SK-N-SH (cell line): ENCODE data around the gene ALKBH8. TPM values are rescaled to one million over a fixed set of nuclear protein-coding genes. Genes with fewer than 3 reads are reported as not detected.
A peak's percentile ranks its signal among the peaks of the same experiment; 100 is the strongest.

Experiments
- CTCF ChIA-PET: fragments of 300-600, 350-600 bp; formaldehyde crosslinking; extraction: SDS; loops from one replicate; lab custom pipeline; 2021; lab: Yijun Ruan, JAX
- POLR2A ChIA-PET: fragments of 350-600 bp; sonication (Branson Sonifier 250); formaldehyde crosslinking; extraction: SDS; loops from one replicate; lab custom pipeline; 2020; ENCODE audit warnings: antibody characterized with exemption, inconsistent platforms; lab: Yijun Ruan, JAX
- DNase-seq: peaks from one replicate; pipeline ENCODE4 v3.0.0; 2012
- H2AFZ ChIP-seq: fragments of 200-600 bp; sonication (generic); 2 replicates; pipeline ENCODE4 v1.8.1; 2016; ENCODE audit warnings: antibody characterized with exemption, mild to moderate bottlenecking, low read depth
- H3F3A ChIP-seq: fragments of 200-600 bp; sonication (generic); replicated peaks from 2 replicates; pipeline ENCODE3; 2016; ENCODE audit warnings: antibody characterized with exemption, mild to moderate bottlenecking; ENCODE audit not compliant: insufficient read depth
- H3K27ac ChIP-seq, 2 experiments: fragments of 200-500 bp in 1 of 2; fragments of 200-600 bp in 1 of 2; sonication (Bioruptor generic) in 1 of 2; sonication (generic), shearing (Covaris generic) in 1 of 2; 2 replicates each; pipeline versions ENCODE4 v1.5.1 to v1.6.1; 2014 to 2016; ENCODE audit warnings: low read depth in 2 of 2, inconsistent platforms in 1 of 2, low read length in 1 of 2, mild to moderate bottlenecking in 1 of 2, mixed read lengths in 1 of 2
- H3K27me3 ChIP-seq: fragments of 200-600 bp; sonication (generic), shearing (Covaris generic); 2 replicates; pipeline ENCODE4 v1.6.1; 2016; ENCODE audit warnings: mixed run types; ENCODE audit not compliant: insufficient read depth
- H3K36me3 ChIP-seq, 2 experiments: fragments of 200-500 bp in 1 of 2; fragments of 200-600 bp in 1 of 2; sonication (Bioruptor generic) in 1 of 2; sonication (generic) in 1 of 2; replicated peaks in 1 of 2; 2 replicates each; pipeline versions ENCODE3 to v1.5.1; 2014 to 2016; ENCODE audit warnings: low read length in 1 of 2, mild to moderate bottlenecking in 1 of 2; ENCODE audit not compliant: insufficient read depth in 2 of 2, control insufficient read depth in 1 of 2
- H3K4me1 ChIP-seq, 2 experiments: fragments of 200-500 bp in 1 of 2; fragments of 200-600 bp in 1 of 2; sonication (Bioruptor generic) in 1 of 2; sonication (generic), shearing (Covaris generic) in 1 of 2; 2 replicates each; pipeline versions ENCODE4 v1.5.1 to v1.6.1; 2014 to 2016; ENCODE audit warnings: low read depth in 1 of 2, low read length in 1 of 2, mixed run types in 1 of 2; ENCODE audit not compliant: insufficient read depth in 2 of 2, control insufficient read depth in 1 of 2
- H3K4me2 ChIP-seq: fragments of 200-600 bp; sonication (generic), shearing (Covaris generic); 2 replicates; pipeline ENCODE4 v1.6.1; 2017; ENCODE audit warnings: mixed run types
- H3K4me3 ChIP-seq, 2 experiments: fragments of 200-500 bp in 1 of 2; fragments of 200-600 bp in 1 of 2; sonication (Bioruptor generic) in 1 of 2; sonication (generic), shearing (Covaris generic) in 1 of 2; 2 replicates each; pipeline versions ENCODE4 v1.5.1 to v1.8.1; 2014 to 2016; ENCODE audit warnings: low read depth in 2 of 2, inconsistent platforms in 1 of 2, low read length in 1 of 2, mild to moderate bottlenecking in 1 of 2, mixed read lengths in 1 of 2, moderate library complexity in 1 of 2
- H3K79me2 ChIP-seq: fragments of 200-600 bp; sonication (generic); 2 replicates; pipeline ENCODE4 v1.8.1; 2017; ENCODE audit warnings: mild to moderate bottlenecking; ENCODE audit not compliant: insufficient read depth
- H3K9ac ChIP-seq: fragments of 200-600 bp; sonication (generic); 2 replicates; pipeline ENCODE4 v1.6.1; 2017; ENCODE audit warnings: mixed run types
- H3K9me2 ChIP-seq: fragments of 200-600 bp; sonication (generic); 2 replicates; pipeline ENCODE4 v1.6.1; 2017; ENCODE audit warnings: mixed run types
- H3K9me3 ChIP-seq: fragments of 200-600 bp; sonication (generic); 2 replicates; pipeline ENCODE4 v1.6.1; 2017; ENCODE audit warnings: mixed run types, mild to moderate bottlenecking, moderate library complexity
- H4K20me1 ChIP-seq: fragments of 200-600 bp; sonication (generic); 2 replicates; pipeline ENCODE4 v1.6.1; 2017; ENCODE audit warnings: mild to moderate bottlenecking, mixed run types; ENCODE audit not compliant: insufficient read depth
- EP300 ChIP-seq, 2 experiments: IDR thresholded peaks; 2 replicates each; pipeline versions ENCODE4 v1.4.0 to v1.6.1; 2012; ENCODE audit warnings: borderline replicate concordance in 1 of 2, low read depth in 1 of 2, low read length in 1 of 2
- FOXJ3 ChIP-seq: sonication (generic); formaldehyde crosslinking; IDR thresholded peaks from 2 replicates; pipeline ENCODE4 v1.5.1; 2020; ENCODE audit warnings: mild to moderate bottlenecking, missing genetic modification reagents
- FOXM1 ChIP-seq: IDR thresholded peaks from 2 replicates; pipeline ENCODE4 v1.4.0; 2012; ENCODE audit warnings: low read depth, mild to moderate bottlenecking
- JUND ChIP-seq: IDR thresholded peaks from 2 replicates; pipeline ENCODE4 v1.4.0; 2012
- MAX ChIP-seq: IDR thresholded peaks from 2 replicates; pipeline ENCODE4 v1.4.0; 2012; ENCODE audit warnings: low read depth
- MXI1 ChIP-seq: IDR thresholded peaks from 2 replicates; pipeline ENCODE4 v1.6.1; 2012; ENCODE audit warnings: mild to moderate bottlenecking, low read depth, low read length, improper control_type of control experiment
- NFIC ChIP-seq: IDR thresholded peaks from 2 replicates; pipeline ENCODE4 v1.4.0; 2012; ENCODE audit warnings: borderline replicate concordance
- PBX3 ChIP-seq: IDR thresholded peaks from 2 replicates; pipeline ENCODE4; 2012
- RXRA ChIP-seq: IDR thresholded peaks from 2 replicates; pipeline ENCODE4 v1.4.0; 2012; ENCODE audit warnings: low read depth, mild to moderate bottlenecking, borderline replicate concordance
- TAF1 ChIP-seq: IDR thresholded peaks from 2 replicates; pipeline ENCODE4 v1.6.1; 2012; ENCODE audit warnings: low read depth, mild to moderate bottlenecking, low read length, moderate library complexity, borderline replicate concordance
- TCF12 ChIP-seq: IDR thresholded peaks from 2 replicates; pipeline ENCODE4 v1.4.0; 2012
- USF2 ChIP-seq: fragments of 150-350 bp; IDR thresholded peaks from 2 replicates; pipeline ENCODE4 v1.6.1; 2017; ENCODE audit warnings: antibody characterized with exemption, low read length, low read depth, borderline replicate concordance
- YY1 ChIP-seq: IDR thresholded peaks from 2 replicates; pipeline ENCODE4 v1.4.0; 2012; ENCODE audit warnings: low read depth, mild to moderate bottlenecking
- WGBS: methylation state at CpG from one replicate; pipeline ENCODE4 v1.1.6; 2017; ENCODE audit warnings: low lambda C conversion rate; 5-methylcytosine and 5-hydroxymethylcytosine counted together
- polyA plus RNA-seq, 3 experiments: library from polyadenylated mRNA; depleted of rRNA; stranded (reverse); fragments of >200 nt; gene quantifications; 2 replicates each; pipeline ENCODE4 v1.2.3, GENCODE V29; 2012

The ALKBH8 gene
- polyA plus RNA-seq, 1 of the 3 experiments (the other 2 are of a cell fraction): 2.4 TPM

- Histone ChIP-seq H3K4me3 (no peak overlapping the region), H3K36me3 (peaks cover 0 to under 1% of the 10 kb centered on the region in 2 experiments), H3K27ac (peak overlapping the region; percentile 23 to 64; a peak in 3 of 4 replicates), H3K4me1 (peaks cover 0 to 7% of the 10 kb centered on the region in 2 experiments; a peak in 1 of 4 replicates), H3K9me2 (no peaks in the 10 kb centered on the region), H3K4me2 (peak overlapping the region; percentile 15; the same call in 1 of the 2 replicates), H2AFZ (0 out of 2 replicates have a peak overlapping the region, but pooled peaks have one; percentile 36), H3K27me3 (no peaks in the 10 kb centered on the region), H3F3A (peaks cover 7% of the 10 kb centered on the region), H3K9me3 (no peaks in the 10 kb centered on the region), H3K9ac (no peak overlapping the region), H3K79me2 (no peaks in the 10 kb centered on the region), H4K20me1 (no peaks in the 10 kb centered on the region)
- TF ChIP-seq RXRA (no peak), NFIC (peak; percentile 55; the same call in 1 of the 2 replicates), PBX3 (no peak), FOXM1 (no peak), YY1 (no peak), FOXJ3 (no peak)
- no peak for DNase-seq
- WGBS: 45% methylated on average over 4 of the region's 4 CpGs
- CTCF ChIA-PET: no interaction called here
- POLR2A ChIA-PET: no interaction called here
These were observed 69.5 kb downstream of the ALKBH8 start for GRCh38 chr11:107496011-107496410.

GRCh38 chr11:107494055-107494454, 71.5 kb downstream of the ALKBH8 start:
- ChIA-PET POLR2A (no interaction called here), CTCF (no interaction called here)
- no peaks in the 10 kb centered on the region for H3K9me3 ChIP-seq
- H4K20me1 ChIP-seq: no peaks in the 10 kb centered on the region
- no peaks in the 10 kb centered on the region for H3K9me2 ChIP-seq
- peaks cover 7% of the 10 kb centered on the region for H3F3A ChIP-seq
- TF ChIP-seq USF2 (no peak), MXI1 (no peak), TCF12 (no peak), TAF1 (no peak), JUND (no peak), MAX (no peak), PBX3 (no peak), RXRA (no peak), EP300 (IDR thresholded peaks at IDR 0.05; ENCODE audit: borderline replicate concordance in 1 of 2, low read depth in 1 of 2, low read length in 1 of 2) (no peak), FOXM1 (no peak)
- no peak overlapping the region for H3K27ac ChIP-seq
- no peak for DNase-seq
- WGBS: 83% methylated on average over 1 of the region's 1 CpG
- H3K79me2 ChIP-seq: no peaks in the 10 kb centered on the region
- peaks cover 0 to 7% of the 10 kb centered on the region in 2 experiments; a peak in 1 of 4 replicates for H3K4me1 ChIP-seq
- H3K27me3 ChIP-seq: no peaks in the 10 kb centered on the region
- no peak overlapping the region for H3K4me2 ChIP-seq
- no peak overlapping the region for H3K9ac ChIP-seq
- H3K36me3 ChIP-seq: no peaks in the 10 kb centered on the region
- H3K4me3 ChIP-seq: no peak overlapping the region
- no peak overlapping the region for H2AFZ ChIP-seq
